OCI-LY3 (cell line): ENCODE measurements around the gene NEK11.

Source experiments
- H2AFZ ChIP-seq: fragments of 200-600, 300-600 bp; shearing (Covaris generic); 2 replicates; pipeline ENCODE4 v1.6.0; 2014; ENCODE audit warnings: antibody characterized with exemption, low read depth, low read length
- H3K27ac ChIP-seq: fragments of 200-600, 300-600 bp; sonication (generic); 2 replicates; pipeline ENCODE4 v1.5.1; 2014; ENCODE audit warnings: mild to moderate bottlenecking, low read length, moderate library complexity, mixed read lengths
- H3K27me3 ChIP-seq: fragments of 200-600, 300-600 bp; sonication (generic); 2 replicates; pipeline ENCODE4 v1.6.1; 2014; ENCODE audit warnings: low read depth, low read length, mixed read lengths
- H3K36me3 ChIP-seq: fragments of 200-600, 300-600 bp; sonication (generic); replicated peaks from 2 replicates; pipeline ENCODE3; 2014; ENCODE audit warnings: low read depth, low read length, mixed read lengths
- H3K4me1 ChIP-seq: fragments of 300-600, 200-600 bp; sonication (generic); 2 replicates; pipeline ENCODE4 v1.6.1; 2014; ENCODE audit warnings: low read length, mixed read lengths
- H3K4me2 ChIP-seq: fragments of 200-600, 300-600 bp; sonication (generic); 2 replicates; pipeline ENCODE4 v1.6.1; 2014; ENCODE audit warnings: low read length, mixed read lengths
- H3K4me3 ChIP-seq: fragments of 300-600, 200-600 bp; sonication (generic); 2 replicates; pipeline ENCODE4 v1.5.1; 2014; ENCODE audit warnings: antibody characterized with exemption, mild to moderate bottlenecking, low read length, moderate library complexity
- H3K79me2 ChIP-seq: fragments of 300-600, 200-600 bp; shearing (Covaris generic); 2 replicates; pipeline ENCODE4 v1.6.1; 2014; ENCODE audit warnings: mild to moderate bottlenecking, low read length, mixed read lengths
- H3K9ac ChIP-seq: fragments of 300-600, 200-600 bp; shearing (Covaris generic); 2 replicates; pipeline ENCODE4 v1.6.0; 2014; ENCODE audit warnings: mild to moderate bottlenecking, low read length, moderate library complexity
- H3K9me3 ChIP-seq: fragments of 200-600, 300-600 bp; shearing (Covaris generic); 2 replicates; pipeline ENCODE4 v1.6.1; 2014; ENCODE audit warnings: low read length, mixed read lengths; ENCODE audit not compliant: insufficient read depth
- H4K20me1 ChIP-seq: fragments of 200-600, 300-600 bp; sonication (generic); 2 replicates; pipeline ENCODE4 v1.6.1; 2016; ENCODE audit warnings: low read length, mixed read lengths; ENCODE audit not compliant: insufficient read depth
- EZH2phosphoT487 ChIP-seq: fragments of 200-600 bp; shearing (Covaris generic); IDR thresholded peaks from 2 replicates; pipeline ENCODE4 v1.6.1; 2018; ENCODE audit warnings: antibody characterized with exemption, mixed run types, low read depth
- TF ChIP-seq, protein P1 (sequence below): fragments of 200-600, 300-600 bp; sonication (generic); IDR thresholded peaks from 2 replicates; pipeline ENCODE4 v1.5.1; 2014; ENCODE audit warnings: antibody characterized with exemption, low read length, low read depth

The NEK11 gene

DNA sequence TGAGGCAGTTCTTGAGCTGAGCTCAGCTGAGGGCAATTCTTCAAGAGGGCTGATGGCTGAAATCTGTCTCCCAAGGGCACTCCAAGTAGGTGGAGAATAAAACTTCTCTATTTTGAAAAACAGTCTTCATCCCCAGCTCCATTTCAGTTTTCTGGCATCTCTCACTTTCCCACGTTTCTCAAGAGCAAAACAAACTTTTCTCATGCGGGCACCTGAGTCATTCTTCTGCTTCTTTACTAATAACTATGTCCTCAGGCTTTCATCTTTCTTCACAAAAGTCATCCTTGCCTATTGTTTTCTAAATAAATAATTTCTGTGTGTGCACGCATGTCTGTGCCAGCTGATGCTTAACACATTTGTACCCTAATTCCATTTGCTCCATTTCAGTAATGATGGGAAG is 258.8 kb downstream of the NEK11 start:
- Histone ChIP-seq H3K36me3 (no peaks in the 10 kb centered on the region), H4K20me1 (no peaks in the 10 kb centered on the region), H3K9ac (no peak overlapping the region), H3K27me3 (no peaks in the 10 kb centered on the region), H3K27ac (no peak overlapping the region), H3K4me2 (no peak overlapping the region), H3K4me1 (no peaks in the 10 kb centered on the region), H3K4me3 (no peak overlapping the region), H2AFZ (no peak overlapping the region), H3K79me2 (no peaks in the 10 kb centered on the region), H3K9me3 (no peaks in the 10 kb centered on the region)
- TF ChIP-seq, protein P1, sequence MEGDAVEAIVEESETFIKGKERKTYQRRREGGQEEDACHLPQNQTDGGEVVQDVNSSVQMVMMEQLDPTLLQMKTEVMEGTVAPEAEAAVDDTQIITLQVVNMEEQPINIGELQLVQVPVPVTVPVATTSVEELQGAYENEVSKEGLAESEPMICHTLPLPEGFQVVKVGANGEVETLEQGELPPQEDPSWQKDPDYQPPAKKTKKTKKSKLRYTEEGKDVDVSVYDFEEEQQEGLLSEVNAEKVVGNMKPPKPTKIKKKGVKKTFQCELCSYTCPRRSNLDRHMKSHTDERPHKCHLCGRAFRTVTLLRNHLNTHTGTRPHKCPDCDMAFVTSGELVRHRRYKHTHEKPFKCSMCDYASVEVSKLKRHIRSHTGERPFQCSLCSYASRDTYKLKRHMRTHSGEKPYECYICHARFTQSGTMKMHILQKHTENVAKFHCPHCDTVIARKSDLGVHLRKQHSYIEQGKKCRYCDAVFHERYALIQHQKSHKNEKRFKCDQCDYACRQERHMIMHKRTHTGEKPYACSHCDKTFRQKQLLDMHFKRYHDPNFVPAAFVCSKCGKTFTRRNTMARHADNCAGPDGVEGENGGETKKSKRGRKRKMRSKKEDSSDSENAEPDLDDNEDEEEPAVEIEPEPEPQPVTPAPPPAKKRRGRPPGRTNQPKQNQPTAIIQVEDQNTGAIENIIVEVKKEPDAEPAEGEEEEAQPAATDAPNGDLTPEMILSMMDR: no peak
- no peak for TF ChIP-seq EZH2phosphoT487

DNA sequence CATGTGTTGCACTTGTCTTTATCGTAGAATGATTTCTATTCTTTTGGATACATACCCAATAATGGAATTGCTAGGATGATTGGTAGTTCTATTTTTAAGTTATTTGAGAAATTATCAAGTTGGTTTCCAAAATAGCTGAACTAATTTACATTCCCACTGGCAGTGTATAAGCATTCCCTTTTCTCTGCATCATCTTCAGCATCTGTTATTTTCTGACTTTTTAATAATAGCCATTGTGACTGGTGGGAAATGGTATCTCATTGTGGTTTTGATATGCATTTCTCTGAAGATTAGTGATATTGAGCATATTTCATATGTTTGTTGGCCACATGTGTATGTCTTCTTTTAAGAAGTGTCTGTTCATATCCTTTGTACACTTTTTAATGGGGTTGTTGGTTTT is 273.2 kb downstream of the NEK11 start:
- no peak overlapping the region for H3K4me3 ChIP-seq
- H3K9me3 ChIP-seq: no peaks in the 10 kb centered on the region
- H3K9ac ChIP-seq: no peak overlapping the region
- no peak for TF ChIP-seq EZH2phosphoT487
- TF ChIP-seq, protein P1: no peak
- no peak overlapping the region for H3K27ac ChIP-seq
- no peaks in the 10 kb centered on the region for H3K36me3 ChIP-seq
- no peak overlapping the region for H3K4me2 ChIP-seq
- no peaks in the 10 kb centered on the region for H4K20me1 ChIP-seq
- peaks cover 23% of the 10 kb centered on the region for H3K4me1 ChIP-seq
- H2AFZ ChIP-seq: no peak overlapping the region
- H3K79me2 ChIP-seq: no peaks in the 10 kb centered on the region
- no peaks in the 10 kb centered on the region for H3K27me3 ChIP-seq

DNA sequence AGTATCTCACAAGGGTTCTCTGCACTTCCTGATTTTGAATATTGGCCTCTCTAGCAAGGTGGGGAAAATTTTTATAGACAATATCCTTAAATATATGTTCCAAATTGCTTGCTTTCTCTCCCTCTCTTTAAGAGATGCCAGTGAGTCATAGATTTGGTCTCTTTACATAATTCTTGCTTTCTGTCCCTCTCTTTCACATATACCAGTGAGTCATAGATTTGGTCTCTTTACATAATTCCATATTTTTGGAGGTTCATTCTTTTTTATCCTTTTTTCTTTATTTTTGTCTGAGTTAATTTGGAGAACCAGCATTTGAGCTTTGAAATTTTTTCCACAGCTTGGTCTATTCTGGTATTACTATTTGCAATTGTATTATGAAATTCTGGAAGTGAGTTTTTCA is 277.2 kb downstream of the NEK11 start:
- Histone ChIP-seq H3K4me2 (no peak overlapping the region), H4K20me1 (no peaks in the 10 kb centered on the region), H3K9ac (no peak overlapping the region), H2AFZ (no peak overlapping the region), H3K4me3 (no peak overlapping the region), H3K9me3 (no peaks in the 10 kb centered on the region), H3K4me1 (peaks cover 48% of the 10 kb centered on the region), H3K27me3 (no peaks in the 10 kb centered on the region), H3K36me3 (no peaks in the 10 kb centered on the region), H3K79me2 (no peaks in the 10 kb centered on the region), H3K27ac (no peak overlapping the region)
- TF ChIP-seq EZH2phosphoT487: no peak
- TF ChIP-seq, protein P1: no peak

DNA sequence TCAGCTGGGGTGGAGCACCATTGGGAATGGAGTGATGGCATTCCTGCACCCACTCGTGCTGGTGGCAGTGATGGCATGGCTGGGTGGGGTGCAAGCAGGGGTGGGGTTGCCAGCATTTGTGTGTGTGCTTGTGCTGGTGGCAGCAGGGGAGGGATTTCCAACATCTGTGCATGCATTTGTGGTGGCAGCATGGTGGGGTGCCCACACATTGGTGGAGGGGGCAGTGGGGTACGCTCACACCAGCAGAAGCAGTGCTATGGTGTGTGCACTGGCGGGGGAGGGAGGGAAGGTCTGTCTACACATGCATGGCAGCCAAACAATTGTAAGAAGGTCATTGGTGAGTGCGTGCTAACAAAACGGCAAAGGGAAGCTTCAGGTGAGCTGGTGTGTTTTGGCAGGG is 278.2 kb downstream of the NEK11 start:
- H3K27ac ChIP-seq: no peak overlapping the region
- no peak overlapping the region for H3K4me3 ChIP-seq
- H4K20me1 ChIP-seq: no peaks in the 10 kb centered on the region
- no peaks in the 10 kb centered on the region for H3K36me3 ChIP-seq
- no peak overlapping the region for H3K4me2 ChIP-seq
- no peaks in the 10 kb centered on the region for H3K9me3 ChIP-seq
- TF ChIP-seq, protein P1: no peak
- TF ChIP-seq EZH2phosphoT487: no peak
- H3K4me1 ChIP-seq: peaks cover 54% of the 10 kb centered on the region
- no peak overlapping the region for H3K9ac ChIP-seq
- no peaks in the 10 kb centered on the region for H3K27me3 ChIP-seq
- no peaks in the 10 kb centered on the region for H3K79me2 ChIP-seq
- H2AFZ ChIP-seq: no peak overlapping the region
